Liver (tissue), 3 donors: ENCODE measurements around the gene RPS6KA4.

Experiments used
- CTCF ChIP-seq: fragments of 150-350 bp; IDR thresholded peaks from 2 replicates; pipeline ENCODE4 v1.5.1; 2017; ENCODE audit warnings: improper control_type of control experiment, low read depth, low read length; ENCODE audit not compliant: missing input control
- EGR1 ChIP-seq, 2 donors: IDR thresholded peaks; 2 replicates each; pipeline ENCODE4 v1.6.1; 2016 to 2018; ENCODE audit warnings: antibody characterized with exemption in 2 of 2, low read depth in 2 of 2
- FOXA1 ChIP-seq: IDR thresholded peaks from 2 replicates; pipeline ENCODE4 v1.6.1; 2016; ENCODE audit warnings: antibody characterized with exemption
- GABPA ChIP-seq, 2 donors: IDR thresholded peaks in 1 of 2; conservative IDR thresholded peaks in 1 of 2; 2 replicates each; pipeline ENCODE4 v1.6.1; 2016; ENCODE audit warnings: antibody characterized with exemption in 2 of 2, mild to moderate bottlenecking in 1 of 2, moderate library complexity in 1 of 2
- JUND ChIP-seq, 2 donors: IDR thresholded peaks; 2 replicates each; pipeline ENCODE4 v1.6.1; 2016; ENCODE audit warnings: antibody characterized with exemption in 2 of 2
- MAX ChIP-seq: IDR thresholded peaks from 2 replicates; pipeline ENCODE4 v1.6.1; 2016; ENCODE audit warnings: antibody characterized with exemption
- RAD21 ChIP-seq, 2 donors: IDR thresholded peaks; 2 replicates each; pipeline ENCODE4 v1.6.1; 2016; ENCODE audit warnings: antibody characterized with exemption in 2 of 2, mild to moderate bottlenecking in 2 of 2
- TAF1 ChIP-seq: conservative IDR thresholded peaks from 2 replicates; pipeline ENCODE4 v1.6.1; 2016; ENCODE audit warnings: antibody characterized with exemption, mild to moderate bottlenecking
- YY1 ChIP-seq: IDR thresholded peaks from 2 replicates; pipeline ENCODE4 v1.6.1; 2016; ENCODE audit warnings: antibody characterized with exemption, mild to moderate bottlenecking
- TF ChIP-seq, protein P1 (sequence below): IDR thresholded peaks from 2 replicates; pipeline ENCODE4 v1.6.1; 2016; ENCODE audit warnings: antibody characterized with exemption
- TF ChIP-seq, protein P2 (sequence below): IDR thresholded peaks from 2 replicates; pipeline ENCODE4 v1.6.1; 2016; ENCODE audit warnings: antibody characterized with exemption
- TF ChIP-seq, protein P3 (sequence below): IDR thresholded peaks from 2 replicates; pipeline ENCODE4 v1.6.1; 2016; ENCODE audit warnings: antibody characterized with exemption, mild to moderate bottlenecking
- donor health status: healthy.
- donor health status: healthy.

DNA sequence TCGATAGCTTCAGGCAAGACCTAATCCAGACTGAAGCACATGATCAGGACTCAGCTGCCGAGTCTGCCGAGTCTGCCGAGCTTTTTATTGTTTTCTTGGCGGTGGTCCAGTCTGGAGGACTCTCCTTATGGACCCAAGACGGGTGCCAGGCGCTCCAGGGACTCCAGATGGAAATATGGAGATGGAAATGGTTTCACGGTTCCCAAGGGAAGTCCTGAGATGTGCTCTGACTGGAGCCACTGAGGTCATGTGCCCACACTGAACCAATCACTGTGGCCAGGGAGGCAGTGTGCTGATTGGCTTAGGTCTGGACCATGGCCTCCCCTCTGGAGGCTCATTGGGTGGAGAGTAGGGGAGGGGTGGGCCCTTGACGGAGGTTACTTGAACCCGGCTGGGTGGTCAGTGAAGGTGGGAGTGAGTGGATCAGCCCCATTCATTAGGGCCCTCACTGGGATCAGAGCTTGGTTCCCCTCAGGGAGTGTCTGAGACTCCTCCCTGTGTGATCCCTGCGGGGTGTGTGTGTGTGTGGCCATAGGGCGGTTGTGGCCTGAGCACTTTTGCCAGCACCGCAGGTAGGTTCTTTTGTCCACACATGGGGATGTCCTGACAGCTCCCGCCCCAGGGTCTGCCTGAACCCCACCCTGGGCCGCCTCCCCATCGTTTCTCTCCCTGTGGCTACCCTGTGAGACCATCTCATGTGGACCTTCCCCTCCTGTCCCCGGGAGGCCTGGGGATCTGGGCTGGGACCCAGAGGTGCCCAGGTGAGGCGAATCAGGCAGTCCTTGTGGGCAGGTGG, 14.0 kb downstream of the RPS6KA4 start:
- TF ChIP-seq CTCF: no peak
- TF ChIP-seq, protein P1, sequence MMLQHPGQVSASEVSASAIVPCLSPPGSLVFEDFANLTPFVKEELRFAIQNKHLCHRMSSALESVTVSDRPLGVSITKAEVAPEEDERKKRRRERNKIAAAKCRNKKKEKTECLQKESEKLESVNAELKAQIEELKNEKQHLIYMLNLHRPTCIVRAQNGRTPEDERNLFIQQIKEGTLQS: no peak
- TF ChIP-seq YY1: no peak
- TF ChIP-seq, protein P2, sequence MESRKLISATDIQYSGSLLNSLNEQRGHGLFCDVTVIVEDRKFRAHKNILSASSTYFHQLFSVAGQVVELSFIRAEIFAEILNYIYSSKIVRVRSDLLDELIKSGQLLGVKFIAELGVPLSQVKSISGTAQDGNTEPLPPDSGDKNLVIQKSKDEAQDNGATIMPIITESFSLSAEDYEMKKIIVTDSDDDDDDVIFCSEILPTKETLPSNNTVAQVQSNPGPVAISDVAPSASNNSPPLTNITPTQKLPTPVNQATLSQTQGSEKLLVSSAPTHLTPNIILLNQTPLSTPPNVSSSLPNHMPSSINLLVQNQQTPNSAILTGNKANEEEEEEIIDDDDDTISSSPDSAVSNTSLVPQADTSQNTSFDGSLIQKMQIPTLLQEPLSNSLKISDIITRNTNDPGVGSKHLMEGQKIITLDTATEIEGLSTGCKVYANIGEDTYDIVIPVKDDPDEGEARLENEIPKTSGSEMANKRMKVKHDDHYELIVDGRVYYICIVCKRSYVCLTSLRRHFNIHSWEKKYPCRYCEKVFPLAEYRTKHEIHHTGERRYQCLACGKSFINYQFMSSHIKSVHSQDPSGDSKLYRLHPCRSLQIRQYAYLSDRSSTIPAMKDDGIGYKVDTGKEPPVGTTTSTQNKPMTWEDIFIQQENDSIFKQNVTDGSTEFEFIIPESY: no peak
- TF ChIP-seq, protein P3, sequence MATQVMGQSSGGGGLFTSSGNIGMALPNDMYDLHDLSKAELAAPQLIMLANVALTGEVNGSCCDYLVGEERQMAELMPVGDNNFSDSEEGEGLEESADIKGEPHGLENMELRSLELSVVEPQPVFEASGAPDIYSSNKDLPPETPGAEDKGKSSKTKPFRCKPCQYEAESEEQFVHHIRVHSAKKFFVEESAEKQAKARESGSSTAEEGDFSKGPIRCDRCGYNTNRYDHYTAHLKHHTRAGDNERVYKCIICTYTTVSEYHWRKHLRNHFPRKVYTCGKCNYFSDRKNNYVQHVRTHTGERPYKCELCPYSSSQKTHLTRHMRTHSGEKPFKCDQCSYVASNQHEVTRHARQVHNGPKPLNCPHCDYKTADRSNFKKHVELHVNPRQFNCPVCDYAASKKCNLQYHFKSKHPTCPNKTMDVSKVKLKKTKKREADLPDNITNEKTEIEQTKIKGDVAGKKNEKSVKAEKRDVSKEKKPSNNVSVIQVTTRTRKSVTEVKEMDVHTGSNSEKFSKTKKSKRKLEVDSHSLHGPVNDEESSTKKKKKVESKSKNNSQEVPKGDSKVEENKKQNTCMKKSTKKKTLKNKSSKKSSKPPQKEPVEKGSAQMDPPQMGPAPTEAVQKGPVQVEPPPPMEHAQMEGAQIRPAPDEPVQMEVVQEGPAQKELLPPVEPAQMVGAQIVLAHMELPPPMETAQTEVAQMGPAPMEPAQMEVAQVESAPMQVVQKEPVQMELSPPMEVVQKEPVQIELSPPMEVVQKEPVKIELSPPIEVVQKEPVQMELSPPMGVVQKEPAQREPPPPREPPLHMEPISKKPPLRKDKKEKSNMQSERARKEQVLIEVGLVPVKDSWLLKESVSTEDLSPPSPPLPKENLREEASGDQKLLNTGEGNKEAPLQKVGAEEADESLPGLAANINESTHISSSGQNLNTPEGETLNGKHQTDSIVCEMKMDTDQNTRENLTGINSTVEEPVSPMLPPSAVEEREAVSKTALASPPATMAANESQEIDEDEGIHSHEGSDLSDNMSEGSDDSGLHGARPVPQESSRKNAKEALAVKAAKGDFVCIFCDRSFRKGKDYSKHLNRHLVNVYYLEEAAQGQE: no peak
- TF ChIP-seq RAD21 (IDR thresholded peaks at IDR 0.05): no peak
- no peak for TF ChIP-seq GABPA (IDR thresholded peaks at IDR 0.05 in 1 of 2, conservative IDR thresholded peaks at IDR 0.05 in 1 of 2)
- TF ChIP-seq MAX: no peak
- TF ChIP-seq TAF1: no peak
- TF ChIP-seq FOXA1: no peak
- no peak for TF ChIP-seq JUND (IDR thresholded peaks at IDR 0.05)
- no peak for TF ChIP-seq EGR1 (IDR thresholded peaks at IDR 0.05; ENCODE audit: low read depth in 2 of 2)
